ENCODE data around the gene PPP1R13B.

DNA sequence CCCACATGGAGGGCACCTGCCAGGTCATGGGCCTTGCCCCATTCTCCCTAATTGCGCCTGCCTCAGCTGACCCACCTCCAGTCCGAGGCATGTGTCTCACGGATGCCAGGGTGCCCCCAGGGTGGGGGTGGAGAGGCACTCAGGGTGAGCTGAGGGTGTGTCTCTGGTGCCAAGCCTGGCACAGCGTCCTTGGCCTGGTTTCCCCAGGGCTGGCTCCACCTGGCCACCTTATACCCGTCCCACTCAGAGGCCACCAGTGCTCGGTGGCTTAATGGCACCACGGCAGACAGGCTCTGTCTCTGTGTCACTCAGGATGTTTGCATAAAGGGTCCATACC is 47.3 kb upstream of the PPP1R13B start:
- TF ChIP-seq, protein P1, sequence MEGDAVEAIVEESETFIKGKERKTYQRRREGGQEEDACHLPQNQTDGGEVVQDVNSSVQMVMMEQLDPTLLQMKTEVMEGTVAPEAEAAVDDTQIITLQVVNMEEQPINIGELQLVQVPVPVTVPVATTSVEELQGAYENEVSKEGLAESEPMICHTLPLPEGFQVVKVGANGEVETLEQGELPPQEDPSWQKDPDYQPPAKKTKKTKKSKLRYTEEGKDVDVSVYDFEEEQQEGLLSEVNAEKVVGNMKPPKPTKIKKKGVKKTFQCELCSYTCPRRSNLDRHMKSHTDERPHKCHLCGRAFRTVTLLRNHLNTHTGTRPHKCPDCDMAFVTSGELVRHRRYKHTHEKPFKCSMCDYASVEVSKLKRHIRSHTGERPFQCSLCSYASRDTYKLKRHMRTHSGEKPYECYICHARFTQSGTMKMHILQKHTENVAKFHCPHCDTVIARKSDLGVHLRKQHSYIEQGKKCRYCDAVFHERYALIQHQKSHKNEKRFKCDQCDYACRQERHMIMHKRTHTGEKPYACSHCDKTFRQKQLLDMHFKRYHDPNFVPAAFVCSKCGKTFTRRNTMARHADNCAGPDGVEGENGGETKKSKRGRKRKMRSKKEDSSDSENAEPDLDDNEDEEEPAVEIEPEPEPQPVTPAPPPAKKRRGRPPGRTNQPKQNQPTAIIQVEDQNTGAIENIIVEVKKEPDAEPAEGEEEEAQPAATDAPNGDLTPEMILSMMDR (IDR thresholded peaks at IDR 0.05; ENCODE audit: poor library complexity) = no peak
- TF ChIP-seq EZH2 (IDR thresholded peaks at IDR 0.05; ENCODE audit: borderline replicate concordance) = no peak
